GM12874 (cell line): ENCODE results near the gene RPAP3.
A peak's percentile ranks its signal among the peaks of the same experiment; 100 is the strongest.

Experiments used
- CTCF ChIP-seq: IDR thresholded peaks from 2 replicates; pipeline ENCODE4 v1.5.1; 2011; ENCODE audit warnings: low read depth, mild to moderate bottlenecking, control low read depth, low read length, moderate library complexity; ENCODE audit not compliant: insufficient read depth

RPAP3 gene

GRCh38 chr12:47717046-47717442, 11.2 kb upstream of the RPAP3 start:
- no peak for TF ChIP-seq CTCF

DNA sequence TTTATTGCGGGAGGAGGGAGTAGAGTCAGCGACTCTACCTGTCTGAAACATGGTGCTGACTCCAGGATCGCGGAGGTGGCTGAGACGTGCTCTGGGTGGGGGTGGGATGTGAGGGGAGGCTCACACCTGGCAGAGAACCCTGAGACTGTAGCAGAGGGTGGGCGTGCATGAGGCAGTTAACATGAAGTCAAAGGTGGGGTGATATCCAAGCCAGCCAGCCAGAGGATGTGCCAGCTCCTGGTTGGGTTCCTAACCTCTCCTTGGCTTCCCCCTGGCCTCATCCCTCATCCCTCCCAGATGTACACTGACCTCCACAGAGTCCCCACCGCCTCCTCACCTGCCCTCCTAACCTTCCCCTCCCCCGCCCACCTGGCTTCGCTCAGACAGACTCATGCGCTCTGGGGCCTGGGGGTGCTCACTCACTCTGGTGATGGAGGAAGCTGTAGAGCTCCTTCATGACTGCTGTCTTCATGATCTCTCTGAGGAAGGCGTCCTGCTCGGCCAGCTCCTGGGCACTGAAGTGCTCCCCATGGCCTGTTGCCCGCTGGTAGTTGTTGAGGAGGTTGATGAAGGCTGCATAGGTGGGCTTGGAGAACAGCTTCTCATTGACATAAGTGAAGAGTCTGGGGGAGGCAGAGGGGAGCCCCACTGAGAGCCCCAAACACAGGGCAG, 10.2 kb upstream of the RPAP3 start:
- no peak for TF ChIP-seq CTCF

GRCh38 chr12:47715393-47715876, 9.6 kb upstream of the RPAP3 start:
- TF ChIP-seq CTCF: peak; percentile 72

GRCh38 chr12:47714826-47715386, 9.1 kb upstream of the RPAP3 start:
- TF ChIP-seq CTCF: no peak

- TF ChIP-seq CTCF: no peak
These were observed 6.3 kb upstream of the RPAP3 start for GRCh38 chr12:47712171-47712570.

DNA sequence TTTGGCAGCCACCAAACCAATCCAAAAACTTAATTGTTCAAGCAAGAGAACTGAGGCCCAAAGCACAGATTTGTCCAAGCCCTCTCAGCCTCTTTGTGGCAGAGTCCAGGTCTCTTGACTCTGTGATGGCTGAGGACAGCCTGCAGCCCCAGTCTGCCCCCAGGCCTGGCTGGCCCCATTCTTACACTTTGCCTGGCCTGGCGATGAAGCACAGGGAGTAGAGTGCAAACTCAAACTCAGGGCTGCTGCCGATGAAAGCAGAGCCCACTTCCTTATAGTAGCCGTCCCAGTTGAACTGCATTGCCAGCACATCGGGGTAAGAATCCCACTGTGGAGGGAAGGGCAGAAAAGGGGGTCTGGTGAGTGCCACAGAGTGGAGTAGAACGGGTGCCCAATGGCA, 5.6 kb upstream of the RPAP3 start:
- TF ChIP-seq CTCF: no peak

DNA sequence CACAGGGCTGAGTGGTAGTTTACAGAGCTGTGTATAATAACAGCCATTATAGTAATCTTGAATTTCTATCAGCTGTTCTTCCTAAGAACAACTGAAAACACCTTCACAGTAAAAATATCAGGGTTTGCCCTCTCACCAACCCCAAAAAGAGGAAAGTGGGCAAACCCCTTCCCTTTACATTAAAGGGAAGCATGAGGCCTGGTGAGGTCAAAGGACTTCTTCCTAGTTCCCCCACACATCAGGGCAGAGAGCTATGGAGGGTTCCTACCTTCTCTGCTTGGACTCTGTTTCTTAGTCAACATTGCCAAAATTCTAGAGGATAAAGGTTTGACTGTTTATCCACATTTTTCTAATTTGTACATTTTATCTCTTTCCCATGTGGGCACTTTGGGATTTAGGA, 4.4 kb upstream of the RPAP3 start:
- TF ChIP-seq CTCF: no peak
